T-helper 1 cell treated with Interleukin-12 subunit alpha and Interleukin-12 subunit beta and Interleukin-4 antibody, amounts not matched to agents 30 μg/mL and 1 μg/mL, for 36 hours (primary cell): ENCODE results near the gene FBLN5.
A peak's percentile ranks its signal among the peaks of the same experiment; 100 is the strongest.
"Not testable (repeated sequence)": the region's sequence is repeated elsewhere in the genome, so short reads cannot be mapped to it uniquely, and the experiment has no call there.

Experiments used
- H3K27ac Mint-ChIP-seq: one replicate; pipeline ENCODE4 v1.8.0; 2021; ENCODE audit warnings: mild to moderate bottlenecking, mixed read lengths
- H3K27me3 Mint-ChIP-seq: one replicate; pipeline ENCODE4 v1.8.0; 2021; ENCODE audit warnings: low read depth, mixed read lengths
- H3K36me3 Mint-ChIP-seq: one replicate; pipeline ENCODE4 v1.8.0; 2021; ENCODE audit warnings: low read depth, mixed read lengths
- H3K4me1 Mint-ChIP-seq: one replicate; pipeline ENCODE4 v1.8.0; 2021; ENCODE audit warnings: low read depth, mixed read lengths
- H3K4me3 Mint-ChIP-seq: one replicate; pipeline ENCODE4 v1.8.0; 2021; ENCODE audit warnings: mild to moderate bottlenecking, moderate library complexity, mixed read lengths
- H3K9me3 Mint-ChIP-seq: one replicate; pipeline ENCODE4 v1.8.0; 2021; ENCODE audit warnings: mixed read lengths

FBLN5 gene

DNA sequence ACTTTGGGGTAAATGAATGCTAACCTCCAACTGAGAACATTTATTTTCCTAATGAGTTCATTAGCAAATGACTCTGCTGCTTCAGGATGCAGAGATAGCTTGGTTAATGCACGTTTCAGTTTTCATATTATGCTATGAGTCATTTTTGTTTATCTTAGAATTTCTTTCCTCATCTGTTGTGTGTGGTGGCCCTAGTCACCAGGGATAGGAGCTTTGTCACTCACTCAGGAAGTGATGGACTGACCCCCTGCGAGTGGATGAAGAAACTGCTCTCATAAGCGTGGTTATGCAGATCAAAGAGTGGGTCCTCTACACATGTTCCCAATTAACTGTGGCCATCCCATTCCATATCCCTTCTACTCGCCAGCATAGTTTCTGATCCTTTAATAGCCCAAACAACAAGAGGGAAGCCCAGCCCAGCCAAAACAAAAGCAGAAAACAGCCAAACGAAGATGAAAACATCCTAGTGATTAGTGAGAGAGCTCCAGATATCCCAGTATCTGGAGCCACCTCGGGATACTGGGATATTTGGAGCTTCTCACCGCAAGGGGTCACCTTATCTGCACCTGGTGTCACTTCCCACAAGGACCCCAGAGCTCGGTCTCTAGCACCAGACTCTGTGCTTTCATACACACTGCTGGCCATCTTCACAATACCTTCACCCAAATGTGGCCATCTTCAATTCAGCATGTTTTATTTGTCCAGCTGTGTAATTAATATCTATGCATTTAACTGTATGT, 88.8 kb downstream of the FBLN5 start:
- Mint-ChIP-seq H3K27ac (peak overlapping the region; percentile 13), H3K4me1 (peaks cover 68% of the 10 kb centered on the region), H3K36me3 (peaks cover 68% of the 10 kb centered on the region), H3K4me3 (peak overlapping the region; percentile 23), H3K27me3 (no peaks in the 10 kb centered on the region), H3K9me3 (no peaks in the 10 kb centered on the region)

- Mint-ChIP-seq H3K4me1 (peaks cover 59% of the 10 kb centered on the region), H3K4me3 (no peak overlapping the region)
These were observed 89.9 kb downstream of the FBLN5 start for GRCh38 chr14:91857614-91858013.

DNA sequence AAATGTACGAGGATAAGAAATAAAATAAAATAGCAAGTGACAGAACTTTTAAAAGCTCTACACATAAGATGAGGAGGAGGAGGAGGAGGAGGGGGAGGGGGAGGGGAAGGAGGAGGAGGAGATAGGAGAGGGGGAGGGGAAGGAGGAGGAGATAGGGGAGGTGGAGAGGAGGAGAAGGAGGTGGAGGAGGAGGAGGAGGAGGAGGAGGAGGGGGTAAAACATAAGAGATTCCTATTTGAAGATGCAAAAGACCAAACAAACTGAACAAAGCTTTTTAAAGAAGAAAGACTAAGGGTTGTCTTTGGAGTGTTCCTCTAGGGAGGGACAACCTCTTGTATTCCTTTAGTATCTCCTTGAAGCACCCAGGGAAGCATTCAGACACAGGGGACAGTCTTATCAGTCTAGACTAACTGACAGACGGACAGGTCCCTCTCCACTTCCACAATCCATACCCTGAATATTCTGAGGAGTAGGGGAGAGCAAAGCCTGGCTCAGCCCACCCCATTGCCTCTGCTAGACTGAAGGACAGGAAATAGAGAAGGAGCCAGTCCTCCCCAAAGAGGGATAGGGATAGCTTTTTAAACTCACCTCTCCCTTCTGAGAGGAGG, 93.1 kb downstream of the FBLN5 start:
- peaks cover 58% of the 10 kb centered on the region for H3K36me3 Mint-ChIP-seq
- no peak overlapping the region for H3K27ac Mint-ChIP-seq
- H3K27me3 Mint-ChIP-seq, result no peaks in the 10 kb centered on the region
- peaks cover 43% of the 10 kb centered on the region for H3K4me1 Mint-ChIP-seq
- no peaks in the 10 kb centered on the region for H3K9me3 Mint-ChIP-seq
- no peak overlapping the region for H3K4me3 Mint-ChIP-seq

More at GRCh38 chr14:91857614-91858013, 89.9 kb downstream of the FBLN5 start:
- Mint-ChIP-seq H3K27me3 (no peaks in the 10 kb centered on the region), H3K36me3 (peaks cover 61% of the 10 kb centered on the region), H3K9me3 (no peaks in the 10 kb centered on the region), H3K27ac (no peak overlapping the region)

DNA sequence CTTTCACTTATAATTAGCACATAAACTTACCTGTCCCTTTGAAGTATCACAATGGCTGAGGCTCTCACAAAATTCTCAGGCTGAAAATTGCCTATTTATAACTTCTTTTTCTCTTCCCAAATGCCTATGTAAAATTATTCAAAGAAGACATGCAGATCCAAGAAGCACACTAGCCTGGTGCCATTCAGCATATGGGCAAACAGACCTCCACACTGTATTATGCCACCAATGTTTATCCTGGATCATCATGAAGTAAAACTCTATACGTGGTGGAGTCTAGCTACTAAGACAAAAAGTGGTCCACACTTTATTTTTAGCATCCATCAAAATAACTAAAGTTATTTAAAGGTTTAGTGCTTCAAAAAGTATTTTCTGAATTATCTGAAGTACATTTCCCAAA, 95.9 kb downstream of the FBLN5 start:
- Mint-ChIP-seq H3K27ac (no peak overlapping the region), H3K4me1 (peaks cover 36% of the 10 kb centered on the region), H3K4me3 (no peak overlapping the region), H3K9me3 (no peaks in the 10 kb centered on the region), H3K27me3 (no peaks in the 10 kb centered on the region), H3K36me3 (peaks cover 63% of the 10 kb centered on the region)

DNA sequence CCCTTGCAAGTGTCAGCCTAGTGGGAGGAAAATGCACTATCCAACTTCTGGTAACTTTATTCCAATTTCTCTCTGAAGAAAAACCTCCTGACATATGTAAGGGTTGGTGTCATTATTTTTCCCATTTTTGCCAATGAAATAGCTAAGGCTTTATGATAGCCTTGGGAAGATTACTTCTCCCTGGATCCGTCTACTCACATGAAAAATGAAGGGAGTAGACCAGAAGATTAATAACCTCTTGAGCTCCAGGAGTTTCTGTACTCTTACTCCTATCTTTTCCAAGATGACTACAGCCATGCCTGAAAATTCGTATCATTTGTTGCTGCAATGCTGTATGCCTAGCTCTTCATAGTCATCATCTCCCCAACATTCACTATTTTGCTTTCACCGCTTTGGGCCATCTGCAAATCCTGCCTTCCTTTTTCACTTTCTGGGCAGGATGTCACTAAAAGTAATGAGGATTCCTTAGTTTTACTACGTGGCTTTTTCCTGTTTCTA, 98.9 kb downstream of the FBLN5 start:
- H3K36me3 Mint-ChIP-seq, result peaks cover 59% of the 10 kb centered on the region
- H3K4me3 Mint-ChIP-seq, result no peak overlapping the region
- no peaks in the 10 kb centered on the region for H3K9me3 Mint-ChIP-seq
- H3K27me3 Mint-ChIP-seq, result no peaks in the 10 kb centered on the region
- peaks cover 23% of the 10 kb centered on the region for H3K4me1 Mint-ChIP-seq
- no peak overlapping the region for H3K27ac Mint-ChIP-seq

- H3K27me3 Mint-ChIP-seq, result no peaks in the 10 kb centered on the region
- no peak overlapping the region for H3K27ac Mint-ChIP-seq
- peaks cover 62% of the 10 kb centered on the region for H3K36me3 Mint-ChIP-seq
- peaks cover 26% of the 10 kb centered on the region for H3K4me1 Mint-ChIP-seq
- H3K4me3 Mint-ChIP-seq, result no peak overlapping the region
- H3K9me3 Mint-ChIP-seq, result no peaks in the 10 kb centered on the region
These were observed 99.8 kb downstream of the FBLN5 start for GRCh38 chr14:91847693-91848092.

DNA sequence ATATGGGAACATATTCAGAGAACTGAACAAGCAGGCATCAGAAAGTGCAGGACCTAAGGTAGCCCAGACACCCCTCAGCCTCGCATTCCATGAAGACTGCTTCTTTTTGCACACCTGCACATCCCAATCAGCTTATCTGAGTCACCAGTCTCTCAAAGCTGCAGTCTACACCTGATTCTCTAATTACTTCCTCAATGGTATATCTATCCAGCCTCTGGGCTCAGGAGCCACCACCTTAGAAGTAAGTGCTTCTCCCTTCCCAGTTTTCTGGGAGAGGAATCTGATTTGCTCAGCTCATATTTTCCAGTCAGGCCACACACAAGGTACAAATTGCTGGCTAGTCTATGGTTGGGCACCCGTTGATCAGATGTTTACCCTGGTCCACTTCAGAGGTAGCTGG, 101.8 kb downstream of the FBLN5 start:
- no peaks in the 10 kb centered on the region for H3K9me3 Mint-ChIP-seq
- peaks cover 63% of the 10 kb centered on the region for H3K36me3 Mint-ChIP-seq
- no peaks in the 10 kb centered on the region for H3K27me3 Mint-ChIP-seq
- no peak overlapping the region for H3K4me3 Mint-ChIP-seq
- no peak overlapping the region for H3K27ac Mint-ChIP-seq
- peaks cover 35% of the 10 kb centered on the region for H3K4me1 Mint-ChIP-seq

GRCh38 chr14:91845056-91845455, 102.4 kb downstream of the FBLN5 start:
- Mint-ChIP-seq H3K4me1 (peaks cover 35% of the 10 kb centered on the region), H3K36me3 (peaks cover 65% of the 10 kb centered on the region)
- not testable (repeated sequence) for H3K4me3 Mint-ChIP-seq, H3K27ac Mint-ChIP-seq, H3K27me3 Mint-ChIP-seq, H3K9me3 Mint-ChIP-seq

DNA sequence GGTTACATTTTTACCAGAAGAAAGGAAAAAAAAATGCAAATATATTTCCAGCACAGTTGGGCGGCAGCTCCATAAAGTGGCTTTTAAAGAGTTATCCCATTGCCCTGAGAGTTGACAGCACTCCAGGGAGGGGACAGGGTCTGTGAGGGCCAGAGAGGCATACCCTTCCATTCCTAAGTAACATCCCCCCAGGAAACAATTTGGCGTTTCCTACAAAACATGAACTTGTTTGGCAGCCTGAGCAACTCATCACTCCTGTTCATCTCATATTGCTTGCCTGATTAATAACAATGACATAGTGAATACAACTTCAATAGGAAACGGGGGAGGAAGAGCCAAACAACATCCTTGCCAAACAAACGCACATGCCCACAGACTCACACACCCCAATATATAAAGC, 103.5 kb downstream of the FBLN5 start:
- Mint-ChIP-seq H3K36me3 (peaks cover 70% of the 10 kb centered on the region), H3K27me3 (no peaks in the 10 kb centered on the region), H3K4me3 (no peak overlapping the region), H3K9me3 (no peaks in the 10 kb centered on the region), H3K4me1 (peaks cover 41% of the 10 kb centered on the region), H3K27ac (no peak overlapping the region)

DNA sequence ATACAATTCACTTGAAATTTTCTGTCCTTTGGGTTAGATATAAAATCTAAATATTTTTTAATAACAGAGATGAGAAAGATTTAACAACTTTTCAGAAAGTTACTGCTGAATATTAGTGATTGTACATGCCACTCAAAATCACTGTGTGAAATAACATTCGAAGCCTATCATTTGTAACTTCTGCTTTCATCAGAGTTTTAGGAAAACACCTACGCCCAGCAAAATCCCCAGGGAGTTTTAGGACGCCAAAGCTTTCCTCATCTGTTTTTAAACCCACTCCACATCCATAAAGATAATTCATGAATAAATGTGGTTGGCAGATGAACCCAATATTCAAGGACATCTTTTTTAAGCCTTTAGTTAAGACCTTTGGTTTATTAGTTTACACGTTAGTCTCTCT, 104.1 kb downstream of the FBLN5 start:
- Mint-ChIP-seq H3K36me3 (peaks cover 70% of the 10 kb centered on the region), H3K9me3 (no peaks in the 10 kb centered on the region), H3K4me1 (peaks cover 45% of the 10 kb centered on the region), H3K4me3 (no peak overlapping the region), H3K27me3 (no peaks in the 10 kb centered on the region), H3K27ac (no peak overlapping the region)

DNA sequence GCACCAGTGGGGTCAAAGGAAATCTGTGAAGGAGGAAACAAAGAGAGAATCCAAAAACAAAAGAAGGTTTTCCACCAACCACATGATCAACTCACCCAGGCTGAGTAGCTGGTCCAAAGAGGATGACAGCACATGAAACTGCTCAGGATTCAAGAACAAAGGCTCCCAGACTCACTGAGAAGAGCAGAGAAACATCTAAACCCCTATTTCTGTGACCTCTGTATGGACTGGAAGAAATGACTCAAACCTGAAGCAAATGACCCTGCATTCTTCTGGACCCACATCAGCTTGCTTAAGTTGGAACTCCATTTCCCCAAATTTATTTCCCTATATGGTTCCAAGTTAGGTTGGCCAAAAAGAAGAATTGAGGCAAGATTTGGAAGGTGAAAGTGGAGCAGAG, 106.4 kb downstream of the FBLN5 start:
- Mint-ChIP-seq H3K36me3 (peaks cover 72% of the 10 kb centered on the region), H3K27me3 (no peaks in the 10 kb centered on the region), H3K27ac (no peak overlapping the region), H3K4me1 (peaks cover 58% of the 10 kb centered on the region), H3K4me3 (no peak overlapping the region), H3K9me3 (no peaks in the 10 kb centered on the region)

DNA sequence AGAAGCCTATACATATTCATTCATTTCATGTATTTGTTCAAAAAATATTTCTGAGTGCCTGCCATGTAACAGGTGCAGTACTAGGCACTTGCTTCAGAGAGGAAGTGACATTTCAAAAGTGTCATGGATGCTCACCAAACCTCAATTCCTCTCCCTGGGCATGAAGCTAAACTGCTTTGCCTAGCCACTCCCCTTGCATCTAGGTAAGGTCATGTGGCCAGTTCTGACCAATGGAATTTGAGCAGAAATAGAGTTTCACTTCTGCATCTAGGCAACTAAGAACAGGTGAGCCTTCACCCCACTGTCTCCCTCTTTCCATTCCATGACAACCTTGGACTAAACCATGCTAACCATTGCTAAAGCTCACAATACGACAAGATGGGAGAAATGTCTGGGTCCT, 107.7 kb downstream of the FBLN5 start:
- H3K27ac Mint-ChIP-seq, result no peak overlapping the region
- H3K4me1 Mint-ChIP-seq, result peaks cover 62% of the 10 kb centered on the region
- no peaks in the 10 kb centered on the region for H3K9me3 Mint-ChIP-seq
- H3K36me3 Mint-ChIP-seq, result peaks cover 71% of the 10 kb centered on the region
- H3K27me3 Mint-ChIP-seq, result peaks cover 4% of the 10 kb centered on the region
- H3K4me3 Mint-ChIP-seq, result no peak overlapping the region

DNA sequence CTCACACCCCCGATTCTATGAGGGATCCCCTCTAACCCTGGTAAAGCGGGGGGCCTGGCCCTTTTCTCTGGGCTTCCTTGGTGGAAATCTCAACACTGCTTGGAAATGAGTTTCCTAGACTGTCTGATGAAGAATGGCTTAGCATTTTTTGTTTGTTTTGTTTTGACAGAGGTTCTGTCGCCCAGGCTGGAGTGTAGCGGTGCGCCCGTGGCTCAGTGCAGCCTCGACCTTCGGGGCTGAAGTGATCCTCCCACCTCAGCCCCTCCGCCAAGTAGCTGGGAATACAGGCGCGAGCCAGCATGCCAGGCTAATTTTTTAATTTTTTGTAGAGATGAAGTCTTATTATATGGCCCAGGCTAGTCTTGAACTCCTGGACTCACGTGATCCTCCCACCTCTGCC, 110.4 kb downstream of the FBLN5 start:
- Mint-ChIP-seq H3K4me3 (peak overlapping the region; percentile 83), H3K36me3 (peaks cover 74% of the 10 kb centered on the region), H3K9me3 (no peaks in the 10 kb centered on the region), H3K27me3 (peaks cover 4% of the 10 kb centered on the region), H3K4me1 (peaks cover 68% of the 10 kb centered on the region), H3K27ac (no peak overlapping the region)

DNA sequence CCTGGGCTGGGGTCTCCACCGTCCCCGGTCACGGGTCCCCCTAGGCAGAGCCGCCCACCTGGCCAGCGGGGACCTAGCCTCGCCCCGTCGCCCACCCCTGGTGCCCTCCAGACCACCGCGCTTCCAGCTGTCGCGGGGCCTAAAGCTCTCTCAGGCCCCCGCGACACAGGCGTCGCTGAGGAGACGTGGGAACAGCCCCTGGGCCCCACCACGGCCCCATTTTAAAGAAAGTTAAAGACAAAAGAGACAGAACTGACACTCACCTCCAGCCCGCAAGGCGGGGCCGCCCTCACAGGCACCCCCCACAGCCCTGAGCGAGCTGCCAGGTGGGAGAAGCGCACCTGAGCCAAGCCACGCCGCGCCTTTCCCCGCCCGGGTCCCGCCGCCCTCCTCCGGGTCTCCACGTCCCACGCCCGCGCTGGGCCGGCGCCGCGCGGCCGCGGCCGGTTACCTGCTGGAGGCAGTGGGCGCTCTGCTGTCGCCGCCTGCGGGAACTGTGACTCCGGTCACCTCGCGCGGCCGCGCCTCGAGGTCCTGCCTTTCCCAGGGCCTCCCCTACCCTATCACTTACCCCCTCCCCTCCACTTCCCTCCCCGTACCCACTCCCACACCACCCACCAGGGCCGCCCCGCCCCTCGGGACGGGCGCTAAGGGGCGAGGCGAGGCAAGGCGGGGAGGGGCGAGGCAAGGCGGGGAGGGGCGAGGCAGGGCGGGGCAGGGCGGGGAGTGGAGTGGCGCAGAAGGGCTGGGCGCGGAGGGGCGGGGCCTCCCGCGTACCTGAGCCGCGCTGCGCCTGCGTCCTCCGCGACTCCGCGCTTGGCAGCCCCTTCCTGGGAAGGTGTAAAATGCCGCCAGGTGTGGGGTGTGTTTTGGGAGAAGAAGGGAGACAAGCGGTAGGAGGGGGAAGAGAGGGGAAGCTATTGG, 111.3 kb downstream of the FBLN5 start:
- peaks cover 68% of the 10 kb centered on the region for H3K4me1 Mint-ChIP-seq
- peaks cover 66% of the 10 kb centered on the region for H3K36me3 Mint-ChIP-seq
- no peak overlapping the region for H3K27ac Mint-ChIP-seq
- no peaks in the 10 kb centered on the region for H3K9me3 Mint-ChIP-seq
- peak overlapping the region; percentile 83 for H3K4me3 Mint-ChIP-seq
- peaks cover 4% of the 10 kb centered on the region for H3K27me3 Mint-ChIP-seq
